ENCODE measurements around the gene RBM22.

Gene RBM22

DNA sequence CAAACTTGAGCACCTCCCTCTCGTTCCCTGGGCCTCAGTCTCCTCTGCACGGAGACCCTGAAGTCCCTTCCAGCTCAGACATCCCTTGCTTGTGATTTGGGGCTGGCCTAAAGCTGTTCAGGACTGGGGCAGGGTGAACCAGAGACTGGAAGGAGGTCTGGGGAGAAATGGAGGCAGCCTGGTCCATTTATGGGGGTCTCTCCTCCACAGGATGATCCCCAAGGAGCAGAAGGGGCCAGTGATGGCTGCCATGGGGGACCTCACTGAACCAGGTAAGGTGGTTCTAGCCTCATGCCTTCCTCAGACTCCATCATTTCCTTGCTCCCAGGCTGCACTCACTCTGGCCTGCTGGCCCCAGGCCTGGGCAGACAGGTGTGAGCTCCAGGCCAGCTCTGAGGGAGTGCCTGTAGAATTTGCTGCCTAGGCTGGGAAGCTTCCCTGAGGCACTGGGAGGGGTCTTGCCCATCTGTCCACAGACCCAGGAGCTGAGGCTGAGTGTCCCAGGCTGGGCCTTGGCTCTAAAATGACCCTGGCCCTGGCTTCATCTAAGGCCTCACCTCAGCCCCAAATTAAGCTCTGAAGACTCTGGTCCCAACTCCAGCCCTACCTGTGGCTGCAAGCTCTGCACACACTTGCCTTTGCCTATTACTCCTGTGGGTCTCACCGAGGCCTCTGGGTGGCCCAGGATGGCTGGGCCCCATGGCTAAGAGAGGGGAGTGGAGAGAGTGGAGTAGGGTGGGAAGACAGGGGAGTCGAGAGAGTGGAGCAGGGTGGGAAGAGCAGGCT is 37.9 kb downstream of the RBM22 start:
- TF ChIP-seq FOXA1 (IDR thresholded peaks at IDR 0.05) (no peak), TARDBP (IDR thresholded peaks at IDR 0.05) (no peak)
- ChIA-PET POLR2A (interaction anchor here (1.1 to 7.6 kb wide), 4 partner anchors 38 to 220 kb away, joined by 3 to 43 read pairs (median 4); partner anchors contain the start of genes DCTN4 and RBM22), CTCF (interaction anchor here (0.9 kb wide), 1 partner anchor 103 kb away, joined by 3 read pairs; no protein-coding TSS in a partner anchor)

DNA sequence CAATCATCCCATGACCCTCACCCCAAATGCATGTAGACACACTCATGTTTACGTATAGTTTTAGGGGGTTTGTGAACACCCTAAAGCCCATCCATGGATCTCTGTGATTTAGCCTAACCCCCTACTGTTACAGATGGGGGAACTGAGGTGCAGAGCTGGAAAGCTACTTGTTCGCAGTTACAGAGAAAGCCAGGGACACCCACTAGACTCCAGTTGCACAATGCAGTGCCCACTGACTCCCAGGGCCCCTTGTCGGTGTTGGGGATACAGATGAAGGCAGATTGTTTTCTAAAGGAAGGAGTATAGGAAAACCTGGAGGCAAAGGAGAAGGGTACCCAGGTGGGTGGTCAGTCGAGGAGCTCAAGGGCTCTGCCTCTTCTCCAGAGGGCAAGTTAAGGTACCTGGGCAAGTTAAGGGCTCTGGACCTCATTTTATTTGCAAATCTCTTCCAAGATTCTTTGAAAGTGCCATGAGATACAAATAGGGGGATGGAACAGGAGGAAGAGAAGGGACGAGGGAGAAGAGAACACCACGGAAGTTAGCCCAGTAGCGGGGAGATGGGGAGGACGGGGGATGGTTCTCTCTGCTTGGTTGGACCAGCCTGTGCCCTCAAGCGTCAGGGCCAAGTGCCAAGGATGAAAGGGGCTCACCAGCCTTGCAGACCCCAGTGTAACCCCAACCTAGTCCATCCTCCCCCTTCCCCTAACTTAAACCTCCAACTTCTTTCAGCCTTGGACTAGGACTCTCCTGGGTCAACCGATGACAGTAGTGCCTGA is 38.9 kb downstream of the RBM22 start:
- TF ChIP-seq BHLHE40 (IDR thresholded peaks at IDR 0.05; ENCODE audit: borderline replicate concordance) (no peak), CTBP1 (IDR thresholded peaks at IDR 0.05; ENCODE audit: borderline replicate concordance) (no peak), FOXA1 (IDR thresholded peaks at IDR 0.05) (no peak), FOXK2 (IDR thresholded peaks at IDR 0.05) (no peak), NFRKB (IDR thresholded peaks at IDR 0.05) (no peak), HDGF (IDR thresholded peaks at IDR 0.05; ENCODE audit: borderline replicate concordance) (no peak), LEF1 (IDR thresholded peaks at IDR 0.05; ENCODE audit: borderline replicate concordance) (no peak), ZNF384 (IDR thresholded peaks at IDR 0.05) (no peak), TARDBP (IDR thresholded peaks at IDR 0.05) (no peak), ARNT (IDR thresholded peaks at IDR 0.05) (no peak), SUZ12 (IDR thresholded peaks at IDR 0.05) (no peak)
- TF ChIP-seq, protein P1, sequence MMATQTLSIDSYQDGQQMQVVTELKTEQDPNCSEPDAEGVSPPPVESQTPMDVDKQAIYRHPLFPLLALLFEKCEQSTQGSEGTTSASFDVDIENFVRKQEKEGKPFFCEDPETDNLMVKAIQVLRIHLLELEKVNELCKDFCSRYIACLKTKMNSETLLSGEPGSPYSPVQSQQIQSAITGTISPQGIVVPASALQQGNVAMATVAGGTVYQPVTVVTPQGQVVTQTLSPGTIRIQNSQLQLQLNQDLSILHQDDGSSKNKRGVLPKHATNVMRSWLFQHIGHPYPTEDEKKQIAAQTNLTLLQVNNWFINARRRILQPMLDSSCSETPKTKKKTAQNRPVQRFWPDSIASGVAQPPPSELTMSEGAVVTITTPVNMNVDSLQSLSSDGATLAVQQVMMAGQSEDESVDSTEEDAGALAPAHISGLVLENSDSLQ (IDR thresholded peaks at IDR 0.05), result no peak
- CTCF ChIA-PET, result interaction anchor here (0.6 kb wide), 1 partner anchor 117 kb away, joined by 3 read pairs; the partner anchor contains the start of gene SMIM3
- POLR2A ChIA-PET, result interaction anchor here (1.0 to 7.6 kb wide), 2 partner anchors 11 to 39 kb away, joined by 3 to 43 read pairs; partner anchors contain the start of gene RBM22
- no peak for DNase-seq (ENCODE audit: extremely low spot score)

More for the DNA sequence above, 37.9 kb downstream of the RBM22 start:
- no peak for DNase-seq (ENCODE audit: extremely low spot score)

DNA sequence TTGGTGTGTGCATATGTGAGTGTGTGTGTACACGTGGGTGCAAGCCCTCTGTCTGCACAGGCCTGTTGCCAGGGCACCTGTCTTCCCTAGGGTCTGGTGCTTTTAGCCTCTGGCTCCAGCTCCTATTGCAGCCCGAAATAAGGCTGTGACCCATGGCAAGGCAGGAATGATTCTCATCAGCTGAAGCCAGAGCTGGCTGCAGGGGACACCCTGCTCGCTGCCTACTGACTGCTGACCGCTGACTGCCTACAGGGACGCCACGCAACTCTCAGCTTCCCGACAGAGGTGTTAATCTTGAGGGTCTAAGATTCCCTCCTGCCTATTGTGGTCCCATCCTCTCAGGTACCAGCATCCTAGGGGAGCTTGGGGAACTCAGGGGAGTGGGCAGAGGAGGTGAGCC is 39.8 kb downstream of the RBM22 start, which contains the start of gene MYOZ3:
Gene MYOZ3, plus strand, starts transcription at position 166 of the 400 bp plus-strand sequence. CDS start 1,691 bp downstream, outside the sequence.
- DNase-seq (ENCODE audit: extremely low spot score), result no peak
- POLR2A ChIA-PET, result interaction anchor here (1.0 to 7.6 kb wide), 2 partner anchors 12 to 40 kb away, joined by 3 to 43 read pairs; partner anchors contain the start of gene RBM22
- CTCF ChIA-PET, result no interaction called here
- no peak for TF ChIP-seq ZNF384 (IDR thresholded peaks at IDR 0.05)
- TF ChIP-seq LEF1 (IDR thresholded peaks at IDR 0.05; ENCODE audit: borderline replicate concordance), result no peak
- no peak for TF ChIP-seq CTBP1 (IDR thresholded peaks at IDR 0.05; ENCODE audit: borderline replicate concordance)
- TF ChIP-seq SUZ12 (IDR thresholded peaks at IDR 0.05), result no peak
- TF ChIP-seq HDGF (IDR thresholded peaks at IDR 0.05; ENCODE audit: borderline replicate concordance), result no peak
- TF ChIP-seq, protein P1 (IDR thresholded peaks at IDR 0.05), result no peak
- no peak for TF ChIP-seq ELF4 (IDR thresholded peaks at IDR 0.05)
- TF ChIP-seq ARNT (IDR thresholded peaks at IDR 0.05), result no peak
- TF ChIP-seq TARDBP (IDR thresholded peaks at IDR 0.05), result no peak
- no peak for TF ChIP-seq BHLHE40 (IDR thresholded peaks at IDR 0.05; ENCODE audit: borderline replicate concordance)

DNA sequence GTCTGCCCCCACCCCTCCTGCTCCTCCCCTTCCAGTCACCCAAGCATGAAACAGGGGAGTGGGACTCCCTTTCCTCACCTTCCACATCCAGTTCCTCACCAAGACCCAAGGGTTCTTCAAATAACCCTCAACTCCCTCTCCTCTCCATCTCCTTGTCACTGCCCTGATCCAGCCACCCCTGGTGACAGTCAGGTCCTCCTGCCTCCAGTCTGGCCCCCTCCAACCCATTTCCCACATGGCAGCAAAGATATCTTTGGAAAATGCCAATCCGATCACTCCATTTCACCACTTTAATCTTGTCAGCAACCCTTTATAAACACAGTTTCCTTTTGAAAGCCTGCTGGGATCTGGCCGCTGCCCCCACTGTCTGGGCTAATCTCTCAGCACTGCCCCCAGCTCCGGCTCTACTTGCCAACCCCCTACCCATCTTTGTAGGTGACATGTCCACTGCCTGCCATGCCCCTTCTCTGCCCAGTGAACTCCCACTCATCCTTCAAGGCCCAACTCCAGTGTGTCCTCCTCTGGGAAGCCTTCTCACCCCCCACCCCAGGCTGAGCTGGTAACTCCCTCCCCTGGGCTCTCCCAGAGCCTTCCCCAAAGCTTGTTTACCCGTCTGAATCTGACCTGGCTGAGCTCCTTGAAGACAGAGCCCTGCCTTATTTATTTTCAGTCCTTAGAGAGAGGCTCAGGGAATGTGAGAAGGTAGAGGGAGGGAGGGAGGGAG is 40.6 kb downstream of the RBM22 start:
- TF ChIP-seq CTBP1 (IDR thresholded peaks at IDR 0.05; ENCODE audit: borderline replicate concordance) (no peak), TARDBP (IDR thresholded peaks at IDR 0.05) (no peak), ARNT (IDR thresholded peaks at IDR 0.05) (no peak), HDGF (IDR thresholded peaks at IDR 0.05; ENCODE audit: borderline replicate concordance) (no peak), FOXK2 (IDR thresholded peaks at IDR 0.05) (no peak), SUZ12 (IDR thresholded peaks at IDR 0.05) (no peak), BHLHE40 (IDR thresholded peaks at IDR 0.05; ENCODE audit: borderline replicate concordance) (no peak), NFRKB (IDR thresholded peaks at IDR 0.05) (no peak), FOXM1 (IDR thresholded peaks at IDR 0.05; ENCODE audit: borderline replicate concordance) (no peak)
- TF ChIP-seq, protein P1 (IDR thresholded peaks at IDR 0.05), result no peak
- CTCF ChIA-PET, result no interaction called here
- DNase-seq (ENCODE audit: extremely low spot score), result no peak
- POLR2A ChIA-PET, result interaction anchor here (4.6 to 7.6 kb wide), 2 partner anchors 41 kb away, joined by 33 to 43 read pairs; partner anchors contain the start of gene RBM22

DNA sequence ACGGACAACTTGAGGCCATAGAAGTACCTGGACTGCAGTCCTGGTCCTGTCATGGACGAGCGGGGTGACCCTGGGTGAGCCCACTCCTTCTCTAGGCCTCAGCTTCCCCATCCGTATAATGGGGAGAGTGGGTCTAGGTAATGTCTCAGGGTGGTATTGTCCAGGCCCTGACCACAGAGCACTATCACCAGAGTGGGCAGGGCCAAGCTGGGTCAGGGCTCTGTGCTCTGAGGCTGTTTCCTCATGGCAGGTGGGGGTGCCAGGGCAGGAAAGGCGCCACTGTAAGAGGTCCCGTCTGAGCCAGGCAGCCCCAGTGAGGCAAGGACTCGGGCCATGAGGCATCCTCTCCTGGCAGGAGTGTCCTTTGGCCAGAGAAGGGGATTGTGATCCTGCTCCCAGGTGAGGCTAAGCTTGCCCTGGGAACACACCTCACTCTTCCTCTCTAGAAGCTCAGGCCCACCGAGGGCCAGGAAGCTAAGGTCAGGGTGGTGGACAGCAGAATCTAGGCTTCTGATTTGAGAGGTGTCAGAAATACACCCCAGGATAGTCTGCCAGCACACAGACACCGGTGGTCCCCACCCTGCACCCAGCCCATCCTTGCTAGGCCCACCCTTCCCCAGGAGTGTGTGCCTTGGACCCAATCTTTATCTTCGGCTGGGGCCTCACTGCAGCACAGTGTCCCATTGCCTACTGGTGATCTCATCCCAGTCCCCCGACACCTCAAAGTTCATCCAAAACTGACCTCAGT is 41.3 kb downstream of the RBM22 start:
- TF ChIP-seq FOXK2 (IDR thresholded peaks at IDR 0.05) (no peak), L3MBTL2 (conservative IDR thresholded peaks at IDR 0.05) (no peak), FOXA1 (IDR thresholded peaks at IDR 0.05) (no peak), ELF4 (IDR thresholded peaks at IDR 0.05) (no peak), FOXM1 (IDR thresholded peaks at IDR 0.05; ENCODE audit: borderline replicate concordance) (no peak), CTBP1 (IDR thresholded peaks at IDR 0.05; ENCODE audit: borderline replicate concordance) (no peak)
- ChIA-PET CTCF (interaction anchor here (0.6 kb wide), 1 partner anchor 100 kb away, joined by 3 read pairs; no protein-coding TSS in a partner anchor), POLR2A (interaction anchor here (4.6 kb wide), 1 partner anchor 41 kb away, joined by 33 read pairs; the partner anchor contains the start of gene RBM22)
- DNase-seq (ENCODE audit: extremely low spot score), result no peak

Data from HEK293T (cell line).